Measurements from ENCODE around the gene ANKRD65. TPM values are rescaled to one million over a fixed set of nuclear protein-coding genes. Genes with fewer than 3 reads are reported as not detected.
"Not testable (repeated sequence)": the region's sequence is repeated elsewhere in the genome, so short reads cannot be mapped to it uniquely, and the experiment has no call there.

ANKRD65 gene
- 2.1 and 6.5 TPM in 2 replicates for total RNA-seq
- 5.5 and 7.3 TPM in 2 replicates for polyA plus RNA-seq

- no peak for DNase-seq (ENCODE audit: low spot score)
- peak within 1 kb of the TSS; percentile 51 for H3K4me2 ChIP-seq
- no peaks in the 10 kb centered on the region for H3K4me1 ChIP-seq (ENCODE audit: insufficient read depth)
- TF ChIP-seq EZH2phosphoT487 (IDR thresholded peaks at IDR 0.05; ENCODE audit: low read depth, severe bottlenecking, unreplicated experiment), result no peak
- no peak for TF ChIP-seq EZH2 (IDR thresholded peaks at IDR 0.05; ENCODE audit: borderline replicate concordance)
- no peak for TF ChIP-seq CTCF (IDR thresholded peaks at IDR 0.05; ENCODE audit: poor library complexity)
- H3K79me2 ChIP-seq, result no peaks in the 10 kb centered on the region
- H2AFZ ChIP-seq, result no peak within 1 kb of the TSS
- no peaks in the 10 kb centered on the region for H3K36me3 ChIP-seq (replicated peaks; ENCODE audit: insufficient read depth, low read depth)
- H4K20me1 ChIP-seq (ENCODE audit: insufficient read depth, poor library complexity, severe bottlenecking), result no peaks in the 10 kb centered on the region
- H3K27ac ChIP-seq, result peak within 1 kb of the TSS; percentile 63
- 81% methylated on average over 18 of the region's 18 CpGs for WGBS (ENCODE audit: low lambda C conversion rate, missing lambda C conversion rate)
- H3K27me3 ChIP-seq, result no peaks in the 10 kb centered on the region
- no peaks in the 10 kb centered on the region for H3K9me2 ChIP-seq (replicated peaks; ENCODE audit: insufficient read depth)
- H3K4me3 ChIP-seq, result no peak within 1 kb of the TSS
- H3K9me3 ChIP-seq (ENCODE audit: low read depth), result no peaks in the 10 kb centered on the region
Observed at GRCh38 chr1:1421147-1421906, at the start of gene ANKRD65. ANKRD65 (minus strand) TSS chr1:1421276; CDS start chr1:1421005, 271 bp downstream.

GRCh38 chr1:1468196-1468985, 47.3 kb upstream of the ANKRD65 start:
- DNase-seq (ENCODE audit: low spot score); H3K27ac ChIP-seq; H3K27me3 ChIP-seq; H3K4me1 ChIP-seq (ENCODE audit: insufficient read depth); H2AFZ ChIP-seq; H3K4me2 ChIP-seq; H4K20me1 ChIP-seq (ENCODE audit: insufficient read depth, poor library complexity, severe bottlenecking); H3K36me3 ChIP-seq (replicated peaks; ENCODE audit: insufficient read depth, low read depth); H3K9me3 ChIP-seq (ENCODE audit: low read depth); H3K9me2 ChIP-seq (replicated peaks; ENCODE audit: insufficient read depth); H3K4me3 ChIP-seq: not testable (repeated sequence)
- WGBS (ENCODE audit: low lambda C conversion rate, missing lambda C conversion rate), result 94% methylated on average over 30 of the region's 44 CpGs
- H3K79me2 ChIP-seq, result peaks cover 12% of the 10 kb centered on the region

- H3K79me2 ChIP-seq, result no peaks in the 10 kb centered on the region
- H3K4me3 ChIP-seq, result no peak overlapping the region
- DNase-seq (ENCODE audit: low spot score), result no peak
- no peaks in the 10 kb centered on the region for H4K20me1 ChIP-seq (ENCODE audit: insufficient read depth, poor library complexity, severe bottlenecking)
- H3K27me3 ChIP-seq, result no peaks in the 10 kb centered on the region
- H2AFZ ChIP-seq, result no peak overlapping the region
- no peaks in the 10 kb centered on the region for H3K9me2 ChIP-seq (replicated peaks; ENCODE audit: insufficient read depth)
- TF ChIP-seq EZH2phosphoT487 (IDR thresholded peaks at IDR 0.05; ENCODE audit: low read depth, severe bottlenecking, unreplicated experiment) (no peak), EZH2 (IDR thresholded peaks at IDR 0.05; ENCODE audit: borderline replicate concordance) (no peak), CTCF (IDR thresholded peaks at IDR 0.05; ENCODE audit: poor library complexity) (no peak)
- no peaks in the 10 kb centered on the region for H3K4me1 ChIP-seq (ENCODE audit: insufficient read depth)
- no peaks in the 10 kb centered on the region for H3K36me3 ChIP-seq (replicated peaks; ENCODE audit: insufficient read depth, low read depth)
- H3K27ac ChIP-seq, result no peak overlapping the region
- H3K9me3 ChIP-seq (ENCODE audit: low read depth), result no peaks in the 10 kb centered on the region
- no peak overlapping the region for H3K4me2 ChIP-seq
- 91% methylated on average over 7 of the region's 7 CpGs for WGBS (ENCODE audit: low lambda C conversion rate, missing lambda C conversion rate)
Observed at GRCh38 chr1:1463312-1463711, 42.2 kb upstream of the ANKRD65 start.

Data from hepatocyte (in vitro differentiated cells).